Type B pancreatic cell (in vitro differentiated cells): ENCODE data around the gene TEKT5. TPM values are rescaled to one million over a fixed set of nuclear protein-coding genes. Genes with fewer than 3 reads are reported as not detected.

Experiments
- DNase-seq: peaks from one replicate; pipeline ENCODE4 v3.0.0; 2021; ENCODE audit warnings: mixed read lengths; ENCODE audit not compliant: unreplicated experiment; ENCODE audit errors: extremely low spot score
- H3K27ac Mint-ChIP-seq: 2 replicates; pipeline ENCODE4 v1.8.0; 2021; ENCODE audit warnings: mild to moderate bottlenecking, mixed read lengths
- H3K27me3 Mint-ChIP-seq: 2 replicates; pipeline ENCODE4 v1.8.0; 2021; ENCODE audit warnings: mixed read lengths
- H3K36me3 Mint-ChIP-seq: 2 replicates; pipeline ENCODE4 v1.8.0; 2021; ENCODE audit warnings: mixed read lengths
- H3K4me1 Mint-ChIP-seq: one replicate; pipeline ENCODE4 v1.8.0; 2021; ENCODE audit warnings: mixed read lengths; ENCODE audit not compliant: unreplicated experiment
- H3K4me3 Mint-ChIP-seq: 2 replicates; pipeline ENCODE4 v1.8.0; 2021; ENCODE audit warnings: mild to moderate bottlenecking, mixed read lengths
- H3K9me3 Mint-ChIP-seq: 2 replicates; pipeline ENCODE4 v1.8.0; 2021; ENCODE audit warnings: mixed read lengths
- CTCF ChIP-seq: fragments of 200-600 bp; sonication (generic); conservative IDR thresholded peaks from 2 replicates; pipeline ENCODE4 v1.5.0; 2021; ENCODE audit warnings: antibody characterized with exemption, mild to moderate bottlenecking
- total RNA-seq: library from RNA; stranded (reverse); gene quantifications from 2 replicates; pipeline ENCODE4 v1.2.1, GENCODE V29; 2021; ENCODE audit warnings: low replicate concordance

TEKT5 gene
- total RNA-seq, 1 donor from 2014 or later = 0.41 TPM

GRCh38 chr16:10663146-10663545 lies 31.6 kb downstream of the TEKT5 start:
- H3K4me3 Mint-ChIP-seq = no peak overlapping the region
- H3K4me1 Mint-ChIP-seq = peaks cover 4% of the 10 kb centered on the region
- no peak for TF ChIP-seq CTCF
- no peaks in the 10 kb centered on the region for H3K36me3 Mint-ChIP-seq
- H3K27ac Mint-ChIP-seq = no peak overlapping the region
- no peaks in the 10 kb centered on the region for H3K27me3 Mint-ChIP-seq
- no peak for DNase-seq
- no peaks in the 10 kb centered on the region for H3K9me3 Mint-ChIP-seq

GRCh38 chr16:10662212-10662611 lies 32.5 kb downstream of the TEKT5 start:
- H3K36me3 Mint-ChIP-seq = no peaks in the 10 kb centered on the region
- peaks cover 4% of the 10 kb centered on the region for H3K4me1 Mint-ChIP-seq
- no peaks in the 10 kb centered on the region for H3K27me3 Mint-ChIP-seq
- DNase-seq = no peak
- no peak overlapping the region for H3K27ac Mint-ChIP-seq
- no peaks in the 10 kb centered on the region for H3K9me3 Mint-ChIP-seq
- no peak overlapping the region for H3K4me3 Mint-ChIP-seq
- TF ChIP-seq CTCF = no peak

GRCh38 chr16:10661737-10662136 lies 33.0 kb downstream of the TEKT5 start:
- H3K27ac Mint-ChIP-seq = no peak overlapping the region
- no peaks in the 10 kb centered on the region for H3K9me3 Mint-ChIP-seq
- no peak overlapping the region for H3K4me3 Mint-ChIP-seq
- DNase-seq = no peak
- H3K4me1 Mint-ChIP-seq = peaks cover 4% of the 10 kb centered on the region
- no peak for TF ChIP-seq CTCF
- no peaks in the 10 kb centered on the region for H3K36me3 Mint-ChIP-seq
- H3K27me3 Mint-ChIP-seq = no peaks in the 10 kb centered on the region

GRCh38 chr16:10660950-10661635 lies 33.6 kb downstream of the TEKT5 start:
- DNase-seq = no peak
- H3K4me3 Mint-ChIP-seq = no peak overlapping the region
- peaks cover 2% of the 10 kb centered on the region for H3K4me1 Mint-ChIP-seq
- H3K36me3 Mint-ChIP-seq = no peaks in the 10 kb centered on the region
- no peak for TF ChIP-seq CTCF
- no peak overlapping the region for H3K27ac Mint-ChIP-seq
- H3K9me3 Mint-ChIP-seq = no peaks in the 10 kb centered on the region
- no peaks in the 10 kb centered on the region for H3K27me3 Mint-ChIP-seq

GRCh38 chr16:10658943-10659342 lies 35.8 kb downstream of the TEKT5 start:
- Mint-ChIP-seq H3K4me3 (no peak overlapping the region), H3K9me3 (no peaks in the 10 kb centered on the region), H3K36me3 (no peaks in the 10 kb centered on the region), H3K27me3 (no peaks in the 10 kb centered on the region), H3K27ac (no peak overlapping the region), H3K4me1 (no peaks in the 10 kb centered on the region)
- no peak for DNase-seq
- TF ChIP-seq CTCF = no peak
